Thyroid gland (tissue), 4 donors: ENCODE results near the gene PLSCR4. TPM values are rescaled to one million over a fixed set of nuclear protein-coding genes. Genes with fewer than 3 reads are reported as not detected.

Experiments
- DNase-seq, 2 donors: peaks; one replicate each; pipeline ENCODE4 v3.0.0-alpha.2; 2019
- H3K27ac ChIP-seq, 3 donors: fragments of 200-600 bp; sonication (generic); 1 replicate in 2 of 3; 2 replicates in 1 of 3; pipeline ENCODE4 v1.5.1; 2016 to 2019; ENCODE audit warnings: mild to moderate bottlenecking in 1 of 3, moderate library complexity in 1 of 3
- H3K27me3 ChIP-seq: fragments of 200-600 bp; sonication (generic); one replicate; pipeline ENCODE4 v1.5.1; 2019
- H3K36me3 ChIP-seq, 2 donors: fragments of 200-600 bp; sonication (generic); one replicate each; pipeline ENCODE4 v1.5.1; 2016 to 2019
- H3K4me1 ChIP-seq, 2 donors: fragments of 200-600 bp; sonication (generic); one replicate each; pipeline ENCODE4 v1.5.1; 2017 to 2019
- H3K4me3 ChIP-seq, 3 donors: fragments of 200-600 bp; sonication (generic); replicated peaks in 1 of 3; 1 replicate in 2 of 3; 2 replicates in 1 of 3; pipeline ENCODE4 v1.5.1; 2016; ENCODE audit warnings: mild to moderate bottlenecking in 1 of 3
- H3K9me3 ChIP-seq: fragments of 200-600 bp; sonication (generic); one replicate; pipeline ENCODE4 v1.5.1; 2017
- CTCF ChIP-seq, 6 experiments: fragments of 200-600 bp in 3 of 6; fragments of 450-650 bp in 3 of 6; sonication (generic) in 3 of 6; IDR thresholded peaks; one replicate each; pipeline ENCODE4 v1.5.1; 2016 to 2019; ENCODE audit warnings: antibody characterized with exemption in 6 of 6, mild to moderate bottlenecking in 2 of 6, inconsistent platforms in 1 of 6, moderate library complexity in 1 of 6
- POLR2A ChIP-seq, 2 donors: fragments of 450-650 bp; IDR thresholded peaks; one replicate each; pipeline ENCODE4 v1.6.1; 2017; ENCODE audit warnings: antibody characterized with exemption in 2 of 2, mild to moderate bottlenecking in 2 of 2, moderate library complexity in 1 of 2
- WGBS, 2 donors: methylation state at CpG; one replicate each; pipeline ENCODE4 v1.1.5; 2017; 5-methylcytosine and 5-hydroxymethylcytosine counted together
- intact Hi-C: fragments of 100-400 bp; cut with DNase I; formaldehyde crosslinking; loops from one replicate; pipeline ENCODE4 v1.15.1; 2023
- total RNA-seq, 4 donors: library from RNA; depleted of rRNA; stranded (reverse); fragments of >200 nt; gene quantifications; one replicate each; pipeline ENCODE4 v1.2.3, GENCODE V29; 2016

Gene PLSCR4
- total RNA-seq, 4 donors from 2014 or later, result 61.6 to 110 (median 78.4) TPM

DNA sequence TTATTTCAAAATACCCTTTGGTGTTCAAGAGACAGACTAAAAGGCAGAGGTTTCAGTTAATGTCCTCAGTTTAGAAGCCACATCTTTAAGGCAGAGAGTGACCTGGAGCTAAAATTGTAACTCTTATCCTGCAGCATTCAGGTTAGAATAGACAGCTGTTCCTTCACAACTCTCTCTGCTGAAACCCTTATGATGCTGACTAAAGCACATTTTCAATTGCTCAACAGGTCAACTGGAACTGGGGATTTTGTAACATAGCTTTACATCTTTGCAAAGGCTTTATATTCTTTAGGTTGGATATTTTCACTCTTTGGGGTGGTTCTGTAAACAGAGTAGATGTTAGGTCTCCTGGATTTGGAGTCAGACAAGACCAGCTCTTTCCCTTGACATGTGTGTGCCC, 20.3 kb upstream of the PLSCR4 start:
- intact Hi-C loops, result no loop called here
- no peaks in the 10 kb centered on the region for H3K36me3 ChIP-seq
- no peak for DNase-seq
- no peaks in the 10 kb centered on the region for H3K9me3 ChIP-seq
- no peak overlapping the region for H3K4me3 ChIP-seq
- H3K4me1 ChIP-seq, result no peaks in the 10 kb centered on the region
- TF ChIP-seq CTCF (IDR thresholded peaks at IDR 0.05), result no peak
- no peak for TF ChIP-seq POLR2A (IDR thresholded peaks at IDR 0.05)
- H3K27me3 ChIP-seq, result no peaks in the 10 kb centered on the region
- H3K27ac ChIP-seq, result no peak overlapping the region

- no peaks in the 10 kb centered on the region for H3K36me3 ChIP-seq
- no peaks in the 10 kb centered on the region for H3K27me3 ChIP-seq
- no peaks in the 10 kb centered on the region for H3K4me1 ChIP-seq
- intact Hi-C loops, result no loop called here
- no peak for DNase-seq
- no peak overlapping the region for H3K27ac ChIP-seq
- 88 to 93% methylated on average over 4 of the region's 4 CpGs for WGBS, 2 donors
- no peaks in the 10 kb centered on the region for H3K9me3 ChIP-seq
- no peak overlapping the region for H3K4me3 ChIP-seq
- TF ChIP-seq CTCF (IDR thresholded peaks at IDR 0.05), result no peak
- TF ChIP-seq POLR2A (IDR thresholded peaks at IDR 0.05), result no peak
Observed at GRCh38 chr3:146269271-146269670, 18.4 kb upstream of the PLSCR4 start.

GRCh38 chr3:146268535-146269219, 17.8 kb upstream of the PLSCR4 start:
- no peak for DNase-seq
- intact Hi-C loops, result no loop called here
- H3K4me3 ChIP-seq, result no peak overlapping the region
- no peaks in the 10 kb centered on the region for H3K27me3 ChIP-seq
- H3K9me3 ChIP-seq, result no peaks in the 10 kb centered on the region
- no peak overlapping the region for H3K27ac ChIP-seq
- TF ChIP-seq POLR2A (IDR thresholded peaks at IDR 0.05) (no peak), CTCF (IDR thresholded peaks at IDR 0.05) (no peak)
- 83 to 91% methylated on average over 6 of the region's 6 CpGs for WGBS, 2 donors
- H3K4me1 ChIP-seq, result no peaks in the 10 kb centered on the region
- no peaks in the 10 kb centered on the region for H3K36me3 ChIP-seq

DNA sequence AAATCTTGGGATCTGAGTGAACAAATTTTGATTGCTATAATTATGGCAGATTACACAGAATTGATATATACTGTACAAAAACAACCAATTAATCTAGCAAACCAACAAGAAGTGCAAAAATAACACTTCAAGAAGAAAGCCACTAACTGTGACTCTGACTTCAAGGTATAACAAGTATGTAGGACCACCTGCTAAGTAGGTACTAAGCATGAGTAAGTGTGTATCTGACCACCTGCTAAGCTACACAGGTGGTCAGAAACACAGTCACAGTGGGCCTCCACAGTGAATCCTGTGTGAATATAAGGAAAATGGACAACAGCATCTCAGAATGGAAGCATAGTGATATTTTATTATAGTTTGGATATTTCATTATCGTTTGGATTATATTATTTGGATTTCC, 14.8 kb upstream of the PLSCR4 start:
- DNase-seq, result no peak
- Histone ChIP-seq H3K36me3 (no peaks in the 10 kb centered on the region), H3K27me3 (no peaks in the 10 kb centered on the region), H3K9me3 (no peaks in the 10 kb centered on the region), H3K4me3 (no peak overlapping the region), H3K27ac (no peak overlapping the region), H3K4me1 (no peaks in the 10 kb centered on the region)
- WGBS, 2 donors, result 79 to 88% methylated on average over 1 of the region's 1 CpG
- intact Hi-C loops, result no loop called here
- TF ChIP-seq CTCF (IDR thresholded peaks at IDR 0.05), result no peak
- no peak for TF ChIP-seq POLR2A (IDR thresholded peaks at IDR 0.05)

DNA sequence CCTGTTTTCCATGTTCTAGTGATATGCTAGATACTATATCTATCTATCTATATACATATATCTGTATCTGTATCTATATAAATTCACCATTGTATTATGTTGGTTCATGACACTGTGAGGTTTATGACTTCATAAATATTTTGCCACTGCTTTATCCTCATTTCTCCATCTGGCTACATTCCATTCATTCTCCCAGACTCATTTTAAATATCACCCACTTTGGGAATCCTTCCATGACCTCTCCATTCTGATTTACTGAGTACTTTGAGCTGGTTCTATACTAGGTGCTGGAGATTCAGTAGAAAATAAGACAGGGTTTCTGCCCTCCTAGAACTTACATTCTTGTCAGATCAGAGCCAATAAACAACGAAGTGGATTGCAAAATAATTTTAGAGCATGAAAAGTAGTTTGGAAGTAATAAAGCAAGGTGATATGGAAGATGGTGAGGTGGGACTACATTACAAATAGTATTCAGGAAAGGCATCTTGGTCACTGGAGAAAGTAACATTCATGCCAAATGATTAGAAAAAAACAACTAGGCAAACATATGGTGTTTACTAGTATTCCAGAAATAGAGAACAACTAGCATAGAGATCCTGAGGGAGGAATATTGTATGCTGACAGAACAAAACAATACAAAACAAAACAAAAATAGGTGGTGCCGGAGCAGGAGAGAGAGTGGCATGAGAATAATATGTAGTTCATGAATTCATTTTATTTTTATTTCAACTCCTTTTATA, 11.6 kb upstream of the PLSCR4 start:
- Histone ChIP-seq H3K9me3 (no peaks in the 10 kb centered on the region), H3K27ac (no peak overlapping the region), H3K36me3 (no peaks in the 10 kb centered on the region), H3K27me3 (no peaks in the 10 kb centered on the region), H3K4me3 (no peak overlapping the region), H3K4me1 (no peaks in the 10 kb centered on the region)
- TF ChIP-seq CTCF (IDR thresholded peaks at IDR 0.05) (no peak), POLR2A (IDR thresholded peaks at IDR 0.05) (no peak)
- DNase-seq, result no peak
- 82 to 84% methylated on average over 2 of the region's 2 CpGs for WGBS, 2 donors
- intact Hi-C loops, result no loop called here
